Vagina (tissue), 2 donors: ENCODE measurements around the gene CLN3.

ENCODE experiments used
- CTCF ChIP-seq, 3 experiments: fragments of 450-650 bp in 2 of 3; fragments of 200-600 bp in 1 of 3; sonication (generic) in 1 of 3; IDR thresholded peaks; one replicate each; pipeline ENCODE4 v1.5.1; 2017 to 2019; ENCODE audit warnings: antibody characterized with exemption in 3 of 3, mild to moderate bottlenecking in 2 of 3, moderate library complexity in 2 of 3
- POLR2A ChIP-seq, 2 donors: fragments of 450-650 bp; IDR thresholded peaks; one replicate each; pipeline ENCODE4 v1.6.1; 2017; ENCODE audit warnings: antibody characterized with exemption in 2 of 2, mild to moderate bottlenecking in 2 of 2, moderate library complexity in 2 of 2
- POLR2AphosphoS5 ChIP-seq, 2 donors: sonication (generic); formaldehyde crosslinking; IDR thresholded peaks; one replicate each; pipeline ENCODE4 v1.9.0; 2017; ENCODE audit warnings: antibody characterized with exemption in 2 of 2, mild to moderate bottlenecking in 2 of 2, low read depth in 1 of 2; ENCODE audit not compliant: insufficient read depth in 1 of 2

DNA sequence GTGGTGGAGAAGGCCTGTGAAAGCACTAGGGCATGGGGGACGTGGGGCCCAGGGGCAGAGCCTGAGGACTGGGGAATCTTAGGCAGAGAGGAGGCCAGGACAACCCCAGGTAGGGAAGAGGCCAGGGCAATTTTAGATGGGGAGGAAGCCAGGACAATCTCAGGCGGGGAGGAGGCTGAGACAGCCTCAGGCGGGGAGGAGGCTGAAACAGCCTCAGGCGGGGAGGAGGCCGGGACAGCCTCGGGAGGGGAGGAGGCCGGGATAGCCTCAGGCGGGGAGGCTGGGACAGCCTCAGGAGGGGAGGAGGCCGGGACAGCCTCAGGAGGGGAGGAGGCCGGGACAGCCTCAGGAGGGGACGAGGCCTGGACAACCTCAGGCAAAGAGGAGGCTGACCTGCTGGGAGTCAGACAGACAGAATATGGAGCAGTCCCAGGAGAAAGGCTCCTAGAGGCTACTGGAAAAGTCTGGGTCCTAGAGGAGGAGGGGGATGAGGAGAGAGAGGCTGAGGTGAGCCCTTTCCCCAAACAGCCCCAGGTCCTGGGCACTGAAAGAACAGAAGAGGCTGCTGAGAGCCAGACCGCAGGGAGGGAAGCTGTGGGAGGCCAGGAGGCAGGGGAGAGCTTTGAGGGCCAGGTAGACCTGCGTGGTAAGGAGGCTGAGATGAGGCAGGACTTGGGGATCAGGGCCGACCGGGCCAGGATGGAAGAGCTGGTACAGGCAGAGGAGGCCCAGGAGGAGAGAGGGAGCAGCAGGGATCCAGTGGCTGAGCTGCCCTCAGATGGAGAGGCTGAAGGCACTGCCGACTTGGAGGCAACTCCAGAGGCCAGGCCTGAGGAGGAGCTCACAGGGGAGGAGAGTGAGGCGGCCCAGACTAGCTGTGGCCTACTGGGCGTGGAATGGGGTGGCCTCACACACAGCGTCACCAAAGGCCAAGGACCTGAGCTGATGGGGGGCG, 4.2 kb upstream of the CLN3 start:
- no peak for TF ChIP-seq CTCF (IDR thresholded peaks at IDR 0.05)
- TF ChIP-seq POLR2A (IDR thresholded peaks at IDR 0.05): no peak
- no peak for TF ChIP-seq POLR2AphosphoS5 (IDR thresholded peaks at IDR 0.05; ENCODE audit: insufficient read depth in 1 of 2, low read depth in 1 of 2)
